Activated naive CD4-positive, alpha-beta T cell treated with anti-CD3 and anti-CD28 coated beads for 36 hours (primary cell): ENCODE data around the gene TBCCD1. TPM values are rescaled to one million over a fixed set of nuclear protein-coding genes. Genes with fewer than 3 reads are reported as not detected.
"Not testable (repeated sequence)": the region's sequence is repeated elsewhere in the genome, so short reads cannot be mapped to it uniquely, and the experiment has no call there.

Source experiments
- CTCF ChIA-PET: fragments of 350-600 bp; sonication (Branson Sonifier 250); formaldehyde crosslinking; loops from one replicate; lab custom pipeline; 2021; ENCODE audit warnings: antibody characterized with exemption; lab: Charles Lee
- DNase-seq: peaks from one replicate; pipeline ENCODE4 v3.0.0-alpha.2; 2020
- H3K27ac Mint-ChIP-seq: one replicate; pipeline ENCODE4 v1.8.0; 2021; ENCODE audit warnings: mild to moderate bottlenecking, mixed read lengths
- H3K27me3 Mint-ChIP-seq: one replicate; pipeline ENCODE4 v1.8.0; 2021; ENCODE audit warnings: low read depth, mixed read lengths
- H3K36me3 Mint-ChIP-seq: one replicate; pipeline ENCODE4 v1.8.0; 2021; ENCODE audit warnings: low read depth, mixed read lengths
- H3K4me1 Mint-ChIP-seq: one replicate; pipeline ENCODE4 v1.8.0; 2021; ENCODE audit warnings: low read depth, mixed read lengths
- H3K4me3 Mint-ChIP-seq: one replicate; pipeline ENCODE4 v1.8.0; 2021; ENCODE audit warnings: mild to moderate bottlenecking, moderate library complexity, mixed read lengths
- H3K9me3 Mint-ChIP-seq: one replicate; pipeline ENCODE4 v1.8.0; 2021; ENCODE audit warnings: mixed read lengths
- intact Hi-C: fragments of 100-400 bp; cut with micrococcal nuclease; formaldehyde crosslinking; loops from one replicate; pipeline ENCODE4 v1.15.1; 2023
- total RNA-seq, 2 experiments: library from RNA; stranded (reverse); gene quantifications; one replicate each; pipeline ENCODE4 v1.2.3, GENCODE V29; 2021

Gene TBCCD1
- total RNA-seq, 2 experiments from 2014 or later: 9.0 to 10.7 TPM

DNA sequence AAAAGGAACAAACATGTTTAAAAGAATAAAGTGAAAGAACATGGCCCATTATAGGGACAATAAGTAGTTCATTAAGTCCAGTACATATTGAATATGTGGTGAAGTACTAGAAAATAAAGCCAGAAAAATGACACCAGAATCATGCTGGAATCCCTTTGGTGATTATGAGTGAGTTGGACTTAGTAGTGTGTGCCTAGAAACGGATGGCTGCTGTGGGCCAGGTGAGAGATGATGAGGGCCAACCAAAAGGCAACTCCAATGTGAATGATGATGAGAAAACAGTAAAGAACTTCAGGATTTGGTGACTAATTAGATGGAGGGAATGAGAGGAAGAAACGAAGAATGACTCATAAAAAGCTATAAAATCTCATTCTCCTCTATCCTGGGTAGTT, 26.3 kb downstream of the TBCCD1 start:
- DNase-seq: no peak
- Mint-ChIP-seq H3K27me3 (no peaks in the 10 kb centered on the region), H3K4me3 (no peak overlapping the region), H3K9me3 (no peaks in the 10 kb centered on the region), H3K36me3 (peaks cover 3% of the 10 kb centered on the region), H3K27ac (peak overlapping the region; percentile 47), H3K4me1 (peaks cover 55% of the 10 kb centered on the region)
- CTCF ChIA-PET: interaction anchor here (0.5 to 5.6 kb wide), 55 partner anchors 9 to 880 kb away, joined by 3 to 96 read pairs (median 4); partner anchors contain the start of genes DGKG and TBCCD1
- intact Hi-C loops: loop anchor here (1.0 to 10.0 kb wide), 9 partner anchors 76 to 879 kb away; partner anchors contain the start of gene DGKG

DNA sequence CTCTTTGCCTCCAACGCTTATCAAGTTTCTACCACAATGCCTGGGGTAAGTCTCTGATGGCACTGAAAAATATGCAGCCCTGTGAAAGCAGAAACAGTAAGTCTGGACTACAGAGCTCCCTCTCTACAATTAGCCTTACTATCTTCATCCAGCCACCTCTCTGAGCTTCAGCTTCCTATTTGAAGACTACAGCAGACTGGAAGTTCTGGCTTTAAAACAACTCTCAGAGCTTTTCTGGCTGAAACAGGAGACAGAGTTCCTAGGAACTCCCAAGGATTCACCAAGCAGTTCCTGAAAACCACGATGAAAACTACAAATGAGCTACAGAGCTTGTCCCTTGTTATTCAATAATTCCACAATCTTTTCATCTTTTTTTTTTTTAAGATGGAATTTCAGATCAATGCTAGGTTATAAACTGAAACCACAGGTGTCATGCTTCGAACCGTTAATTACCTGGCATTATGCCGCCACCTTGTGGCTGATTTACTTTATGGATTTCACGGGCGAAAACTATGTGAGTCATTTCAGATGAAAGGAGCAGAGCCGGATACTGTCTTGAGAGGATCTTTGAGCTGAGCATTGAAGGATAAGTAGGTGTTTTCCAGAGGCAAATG, 26.8 kb downstream of the TBCCD1 start:
- H3K4me1 Mint-ChIP-seq: peaks cover 60% of the 10 kb centered on the region
- H3K9me3 Mint-ChIP-seq: no peaks in the 10 kb centered on the region
- H3K36me3 Mint-ChIP-seq: peaks cover 3% of the 10 kb centered on the region
- intact Hi-C loops: loop anchor here (1.0 to 10.0 kb wide), 9 partner anchors 77 to 878 kb away; partner anchors contain the start of gene DGKG
- CTCF ChIA-PET: interaction anchor here (0.5 to 5.6 kb wide), 84 partner anchors 8 to 1250 kb away, joined by 3 to 96 read pairs (median 4); partner anchors contain the start of genes DGKG and TBCCD1
- peak overlapping the region; percentile 47 for H3K27ac Mint-ChIP-seq
- no peak overlapping the region for H3K4me3 Mint-ChIP-seq
- H3K27me3 Mint-ChIP-seq: no peaks in the 10 kb centered on the region
- DNase-seq: peak; percentile 95

DNA sequence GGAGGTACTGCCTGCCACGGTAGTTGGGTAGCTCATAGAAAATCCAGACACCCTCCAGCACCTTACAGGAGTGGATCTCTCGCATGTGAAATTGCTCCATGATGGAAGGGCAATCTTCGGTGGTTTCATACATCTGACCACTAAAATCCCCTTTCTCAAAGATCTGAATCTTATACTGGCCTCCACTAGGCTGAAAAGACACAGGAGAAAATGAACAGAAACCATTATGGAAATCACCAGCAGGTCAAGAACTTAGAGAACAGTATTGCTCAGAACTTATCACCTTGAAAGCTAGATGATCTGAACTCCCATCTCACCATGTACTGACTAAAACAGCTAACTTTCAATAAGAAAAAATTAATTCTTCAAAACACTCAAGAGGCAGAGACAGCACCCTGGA, 28.4 kb downstream of the TBCCD1 start:
- DNase-seq: no peak
- Mint-ChIP-seq H3K27ac (peak overlapping the region; percentile 64), H3K27me3 (no peaks in the 10 kb centered on the region), H3K36me3 (peaks cover 3% of the 10 kb centered on the region), H3K4me1 (peaks cover 74% of the 10 kb centered on the region), H3K9me3 (no peaks in the 10 kb centered on the region), H3K4me3 (no peak overlapping the region)
- intact Hi-C loops: no loop called here
- CTCF ChIA-PET: interaction anchor here (0.6 to 5.6 kb wide), 14 partner anchors 9 to 595 kb away, joined by 3 to 96 read pairs (median 6); no protein-coding TSS in a partner anchor

DNA sequence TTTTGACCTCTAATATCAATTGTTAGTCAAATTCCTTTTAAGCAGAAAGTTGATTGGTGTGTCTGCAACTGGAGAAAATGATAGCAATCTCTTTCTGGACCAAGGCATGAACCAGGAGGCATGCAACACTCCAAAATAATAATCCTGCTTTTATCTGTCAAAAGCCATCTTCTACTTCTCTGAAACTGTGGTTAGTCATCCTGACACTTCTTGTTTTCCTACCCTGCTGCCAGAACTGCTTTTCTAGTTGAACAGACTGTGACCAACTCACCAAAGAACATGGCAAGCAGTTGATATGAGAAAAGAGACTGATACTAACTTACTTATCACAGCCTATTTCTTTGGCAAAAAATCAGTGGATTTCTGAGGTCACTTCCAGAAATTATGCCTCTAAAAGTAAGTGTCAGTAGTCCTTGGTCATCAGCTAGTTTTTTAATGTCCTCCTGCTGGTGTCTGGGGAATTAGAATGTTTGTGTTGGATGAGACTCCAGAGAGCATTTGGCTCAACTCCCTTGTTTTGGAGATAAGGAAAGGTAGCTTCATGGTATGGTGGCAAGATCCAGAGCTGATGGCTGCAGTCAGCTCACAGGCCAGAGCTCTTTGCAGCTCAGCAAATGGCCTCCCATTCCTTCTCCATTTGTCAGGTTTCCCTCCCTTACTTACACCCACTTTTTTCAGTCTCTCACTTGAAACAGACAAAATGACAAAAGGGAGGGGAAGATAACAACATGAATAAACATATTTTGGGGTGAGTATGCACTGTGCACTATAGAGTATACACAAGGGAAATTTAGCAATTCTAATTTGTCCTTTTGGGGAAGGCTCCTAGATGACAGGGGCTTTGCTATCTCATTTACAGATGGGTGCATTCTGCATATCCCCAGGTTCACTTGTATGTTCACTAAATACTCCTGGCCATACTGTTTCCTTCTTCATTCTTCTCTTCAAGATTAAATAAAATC, 30.0 kb downstream of the TBCCD1 start:
- Mint-ChIP-seq H3K4me1 (peaks cover 90% of the 10 kb centered on the region), H3K27ac (peak overlapping the region; percentile 54), H3K27me3 (no peaks in the 10 kb centered on the region), H3K9me3 (no peaks in the 10 kb centered on the region), H3K36me3 (peaks cover 3% of the 10 kb centered on the region), H3K4me3 (no peak overlapping the region)
- CTCF ChIA-PET: interaction anchor here (0.6 to 5.5 kb wide), 11 partner anchors 19 to 950 kb away, joined by 3 to 50 read pairs (median 5); no protein-coding TSS in a partner anchor
- DNase-seq: peak; percentile 36
- intact Hi-C loops: no loop called here

DNA sequence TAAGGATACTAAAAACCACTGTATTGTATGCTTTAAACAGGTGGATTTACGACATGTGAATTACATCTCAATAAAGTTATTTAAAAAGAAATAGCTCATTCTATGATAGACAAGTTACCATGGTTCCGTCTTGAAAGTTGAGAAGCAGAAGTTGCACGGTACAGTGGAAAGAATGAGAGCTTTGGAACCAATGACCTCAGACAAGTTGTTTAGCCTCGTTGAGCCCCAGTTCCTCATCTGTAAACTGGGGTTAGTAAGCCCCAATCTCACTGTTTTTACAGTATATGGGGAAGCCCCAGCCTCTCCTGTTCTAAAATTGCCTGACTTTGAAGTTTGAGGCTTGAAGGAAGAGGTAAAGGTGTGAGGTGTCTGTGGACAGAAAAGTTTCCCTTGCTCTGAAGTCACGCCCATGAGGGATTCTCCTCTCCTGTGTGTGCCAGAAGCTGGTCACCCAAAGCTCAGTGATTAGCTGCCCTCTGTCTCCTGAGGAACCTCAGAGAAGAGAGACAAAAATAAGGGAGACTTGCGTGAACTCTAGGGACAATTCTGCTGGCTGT, 32.9 kb downstream of the TBCCD1 start:
- Mint-ChIP-seq H3K27ac (peak overlapping the region; percentile 97), H3K4me3 (peak overlapping the region; percentile 61)
- intact Hi-C loops: loop anchor here (1.0 to 5.0 kb wide), 11 partner anchors 15 to 425 kb away; partner anchors contain the start of genes DNAJB11 and ETV5

DNA sequence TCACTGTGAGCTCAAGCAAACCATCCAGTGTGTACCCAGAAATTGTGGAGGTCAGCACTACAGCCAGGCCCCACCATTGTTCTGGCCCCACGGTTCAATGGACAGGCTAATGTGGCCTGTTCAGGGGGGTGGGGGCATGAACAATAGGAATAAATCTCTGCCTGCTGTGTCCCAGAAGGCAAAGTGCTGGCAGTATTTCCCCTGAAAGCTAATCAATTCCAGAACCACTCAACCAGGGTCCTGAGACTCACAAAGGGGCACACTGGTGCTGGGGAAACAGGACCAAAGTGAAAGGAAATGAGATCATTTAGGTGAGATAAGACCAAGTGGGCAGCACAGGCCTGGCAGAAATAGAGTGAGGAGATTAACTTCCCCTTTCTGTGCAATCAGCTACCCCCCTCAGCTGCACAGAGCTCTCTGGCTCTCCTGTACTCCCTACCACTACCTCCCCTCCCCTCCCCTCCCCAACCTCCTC, 34.5 kb downstream of the TBCCD1 start:
- Mint-ChIP-seq H3K27ac (peak overlapping the region; percentile 67), H3K4me1 (peaks cover 85% of the 10 kb centered on the region), H3K27me3 (no peaks in the 10 kb centered on the region), H3K36me3 (peaks cover 4% of the 10 kb centered on the region), H3K4me3 (no peak overlapping the region), H3K9me3 (peaks cover 4% of the 10 kb centered on the region)
- no peak for DNase-seq
- intact Hi-C loops: loop anchor here (5.0 kb wide), 1 partner anchor 55 kb away; no protein-coding TSS in a partner anchor
- CTCF ChIA-PET: interaction anchor here (0.8 to 5.5 kb wide), 4 partner anchors 14 to 273 kb away, joined by 3 to 50 read pairs (median 16); no protein-coding TSS in a partner anchor

More for the DNA sequence above, 32.9 kb downstream of the TBCCD1 start:
- Mint-ChIP-seq H3K27me3 (no peaks in the 10 kb centered on the region), H3K36me3 (peaks cover 6% of the 10 kb centered on the region), H3K4me1 (peaks cover 94% of the 10 kb centered on the region), H3K9me3 (peaks cover 4% of the 10 kb centered on the region)
- CTCF ChIA-PET: interaction anchor here (0.5 to 5.5 kb wide), 8 partner anchors 16 to 557 kb away, joined by 3 to 50 read pairs (median 10); no protein-coding TSS in a partner anchor
- peak; percentile 76 for DNase-seq

DNA sequence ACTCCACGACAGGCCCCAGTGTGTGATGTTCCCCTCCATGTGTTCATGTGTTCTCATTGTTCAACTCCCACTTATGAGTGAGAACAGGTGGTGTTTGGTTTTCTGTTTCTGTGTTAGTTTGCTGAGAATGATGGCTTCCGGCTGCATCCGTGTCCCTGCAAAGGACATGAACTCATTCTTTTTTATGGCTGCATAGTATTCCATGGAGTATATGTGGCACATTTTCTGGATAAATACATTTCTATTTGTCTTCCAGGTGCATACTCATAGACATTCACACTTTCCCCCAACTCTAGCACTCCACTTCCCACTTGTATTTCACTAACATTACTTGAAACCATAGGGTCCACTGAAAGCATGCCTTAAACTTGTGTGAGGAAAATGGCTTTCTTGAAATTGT, 35.4 kb downstream of the TBCCD1 start:
- intact Hi-C loops: loop anchor here (5.0 kb wide), 1 partner anchor 54 kb away; no protein-coding TSS in a partner anchor
- CTCF ChIA-PET, DNase-seq, H3K27ac Mint-ChIP-seq, H3K9me3 Mint-ChIP-seq, H3K36me3 Mint-ChIP-seq, H3K4me3 Mint-ChIP-seq, H3K27me3 Mint-ChIP-seq: not testable (repeated sequence)
- peaks cover 80% of the 10 kb centered on the region for H3K4me1 Mint-ChIP-seq

DNA sequence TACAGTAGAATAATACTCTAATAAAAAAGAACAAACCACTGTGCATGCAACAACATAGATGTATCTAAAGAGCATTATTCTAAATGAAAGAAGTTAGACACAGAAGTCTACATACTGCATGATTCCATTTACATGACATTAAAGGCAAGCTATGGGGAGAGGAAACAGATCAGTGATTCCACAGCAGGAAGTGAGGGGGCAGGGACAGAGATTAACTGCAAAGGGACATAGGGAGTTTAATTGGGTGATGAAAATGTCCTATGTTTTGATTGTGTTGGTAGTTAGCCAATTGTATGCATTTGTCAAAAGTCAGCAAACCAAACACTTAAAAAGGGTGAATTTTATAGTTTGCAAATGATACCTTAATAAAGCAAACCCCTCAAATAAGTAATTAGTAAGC, 36.7 kb downstream of the TBCCD1 start:
- DNase-seq: peak; percentile 36
- H3K27me3 Mint-ChIP-seq: no peaks in the 10 kb centered on the region
- H3K36me3 Mint-ChIP-seq: peaks cover 4% of the 10 kb centered on the region
- intact Hi-C loops: loop anchor here (5.0 kb wide), 1 partner anchor 53 kb away; no protein-coding TSS in a partner anchor
- peaks cover 72% of the 10 kb centered on the region for H3K4me1 Mint-ChIP-seq
- no peak overlapping the region for H3K4me3 Mint-ChIP-seq
- peaks cover 4% of the 10 kb centered on the region for H3K9me3 Mint-ChIP-seq
- CTCF ChIA-PET: interaction anchor here (2.9 kb wide), 1 partner anchor 9 kb away, joined by 25 read pairs; no protein-coding TSS in a partner anchor
- H3K27ac Mint-ChIP-seq: no peak overlapping the region

DNA sequence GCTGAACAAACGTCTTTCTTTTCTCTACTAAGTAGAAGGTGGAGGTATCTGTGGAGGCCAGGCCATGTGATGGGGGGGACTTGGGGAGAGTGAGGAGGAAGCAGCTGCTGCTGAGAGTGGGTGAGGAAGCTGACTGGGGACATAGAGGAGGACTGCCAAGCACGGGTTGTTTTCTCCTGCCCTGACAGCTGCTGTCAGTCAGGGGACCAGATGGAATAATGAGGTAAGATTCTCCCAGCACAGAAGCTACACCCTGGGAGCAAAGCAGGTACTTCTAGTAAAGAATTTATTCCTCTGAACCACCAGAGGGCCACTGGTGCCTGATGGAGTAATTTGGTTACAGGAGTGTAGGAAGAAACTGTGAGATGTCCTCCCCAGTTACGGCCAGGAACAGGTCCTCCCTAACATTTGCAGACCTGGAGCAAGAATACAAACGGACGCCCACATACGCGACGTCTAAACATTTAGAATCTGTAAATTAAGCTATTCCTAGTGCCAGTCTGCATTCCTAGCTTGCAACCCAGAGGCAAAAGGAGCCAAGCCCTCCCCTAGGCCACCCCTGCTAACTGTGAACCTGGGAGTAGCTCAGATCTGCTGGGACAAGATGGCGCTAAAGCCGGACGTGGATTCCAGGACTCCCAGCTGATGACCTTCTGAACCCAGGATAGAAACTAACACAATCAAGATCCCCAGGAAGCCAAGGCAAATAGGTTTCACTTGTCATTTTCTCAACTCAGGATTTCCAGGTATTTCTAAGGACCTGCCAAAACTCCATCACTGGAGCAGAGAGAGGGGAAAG, 37.7 kb downstream of the TBCCD1 start:
- peaks cover 62% of the 10 kb centered on the region for H3K4me1 Mint-ChIP-seq
- CTCF ChIA-PET: interaction anchor here (0.8 to 2.9 kb wide), 4 partner anchors 10 to 88 kb away, joined by 3 to 25 read pairs (median 10); no protein-coding TSS in a partner anchor
- intact Hi-C loops: loop anchor here (1.0 kb wide), 1 partner anchor 10 kb away; no protein-coding TSS in a partner anchor
- no peak overlapping the region for H3K4me3 Mint-ChIP-seq
- peak overlapping the region; percentile 6 for H3K27ac Mint-ChIP-seq
- H3K36me3 Mint-ChIP-seq: peaks cover 4% of the 10 kb centered on the region
- peaks cover 4% of the 10 kb centered on the region for H3K9me3 Mint-ChIP-seq
- H3K27me3 Mint-ChIP-seq: no peaks in the 10 kb centered on the region
- no peak for DNase-seq

DNA sequence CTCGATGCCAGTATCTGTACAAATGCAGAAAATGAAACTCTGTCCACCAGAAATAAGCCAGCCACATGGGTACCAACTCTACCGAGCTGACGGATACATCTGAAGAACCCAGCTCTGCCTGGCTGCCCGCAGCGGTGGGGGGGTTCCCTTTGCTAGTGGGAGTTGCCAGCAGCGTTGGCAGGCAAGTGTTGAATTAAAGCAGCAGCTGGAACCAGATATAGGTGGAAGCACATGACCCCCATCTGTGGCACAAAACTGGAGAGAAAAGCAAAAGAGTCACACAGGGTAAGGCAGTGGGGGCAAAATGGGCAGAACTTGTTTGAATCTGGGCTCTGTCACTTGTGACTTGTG, 40.9 kb downstream of the TBCCD1 start:
- H3K27ac Mint-ChIP-seq: no peak overlapping the region
- H3K27me3 Mint-ChIP-seq: no peaks in the 10 kb centered on the region
- DNase-seq: no peak
- H3K9me3 Mint-ChIP-seq: no peaks in the 10 kb centered on the region
- intact Hi-C loops: no loop called here
- H3K36me3 Mint-ChIP-seq: no peaks in the 10 kb centered on the region
- H3K4me1 Mint-ChIP-seq: peaks cover 45% of the 10 kb centered on the region
- CTCF ChIA-PET: interaction anchor here (0.7 to 1.3 kb wide), 4 partner anchors 9 to 583 kb away, joined by 3 to 4 read pairs (median 3); no protein-coding TSS in a partner anchor
- H3K4me3 Mint-ChIP-seq: no peak overlapping the region
